ENCODE data around the gene IQCH. TPM values are rescaled to one million over a fixed set of nuclear protein-coding genes. Genes with fewer than 3 reads are reported as not detected.

The IQCH gene
- total and polyA plus RNA-seq, 2 experiments from 2014 or later = 2.1 to 4.1 TPM

GRCh38 chr15:67349634-67350033 is 95.0 kb downstream of the IQCH start:
- Histone ChIP-seq H3K9me2 (ENCODE audit: insufficient read depth) (no peaks in the 10 kb centered on the region), H2AFZ (no peak overlapping the region), H3K27me3 (replicated peaks; ENCODE audit: insufficient read depth) (no peaks in the 10 kb centered on the region), H3K79me2 (ENCODE audit: insufficient read depth) (no peaks in the 10 kb centered on the region), H3K27ac (no peak overlapping the region), H3K36me3 (ENCODE audit: low read depth) (no peaks in the 10 kb centered on the region), H3K4me2 (ENCODE audit: unreplicated experiment) (no peak overlapping the region), H3F3A (ENCODE audit: insufficient read depth) (no peaks in the 10 kb centered on the region), H3K4me1 (ENCODE audit: insufficient read depth) (no peaks in the 10 kb centered on the region), H3K9ac (no peak overlapping the region), H3K4me3 (no peak overlapping the region), H3K9me3 (ENCODE audit: low read depth) (peaks cover 9% of the 10 kb centered on the region), H4K20me1 (ENCODE audit: insufficient read depth) (no peaks in the 10 kb centered on the region)
- no peak for DNase-seq
- in situ Hi-C loops (cut with MboI) = no loop called here
- no peak for TF ChIP-seq EZH2 (IDR thresholded peaks at IDR 0.05; ENCODE audit: insufficient read depth, poor library complexity, severe bottlenecking)
- TF ChIP-seq EZH2phosphoT487 (IDR thresholded peaks at IDR 0.05; ENCODE audit: insufficient read depth, low read depth) = no peak

- no peak overlapping the region for H3K4me2 ChIP-seq (ENCODE audit: unreplicated experiment)
- peaks cover 9% of the 10 kb centered on the region for H3K9me3 ChIP-seq (ENCODE audit: low read depth)
- no peak overlapping the region for H3K4me3 ChIP-seq
- no peaks in the 10 kb centered on the region for H3K9me2 ChIP-seq (ENCODE audit: insufficient read depth)
- no peaks in the 10 kb centered on the region for H3K79me2 ChIP-seq (ENCODE audit: insufficient read depth)
- H3K36me3 ChIP-seq (ENCODE audit: low read depth) = no peaks in the 10 kb centered on the region
- H3F3A ChIP-seq (ENCODE audit: insufficient read depth) = no peaks in the 10 kb centered on the region
- no peaks in the 10 kb centered on the region for H3K27me3 ChIP-seq (replicated peaks; ENCODE audit: insufficient read depth)
- H3K4me1 ChIP-seq (ENCODE audit: insufficient read depth) = no peaks in the 10 kb centered on the region
- no peak overlapping the region for H3K9ac ChIP-seq
- H4K20me1 ChIP-seq (ENCODE audit: insufficient read depth) = no peaks in the 10 kb centered on the region
- 20 to 22% methylated on average over 1 of the region's 1 CpG for WGBS, 2 experiments (ENCODE audit: low coverage in 1 of 2, low lambda C conversion rate in 2 of 2, missing lambda C conversion rate in 2 of 2)
- in situ Hi-C loops (cut with MboI) = no loop called here
- TF ChIP-seq EZH2 (IDR thresholded peaks at IDR 0.05; ENCODE audit: insufficient read depth, poor library complexity, severe bottlenecking) (no peak), EZH2phosphoT487 (IDR thresholded peaks at IDR 0.05; ENCODE audit: insufficient read depth, low read depth) (no peak)
- H3K27ac ChIP-seq = no peak overlapping the region
- DNase-seq = no peak
- no peak overlapping the region for H2AFZ ChIP-seq
These were observed 95.5 kb downstream of the IQCH start for GRCh38 chr15:67350042-67350441.

DNA sequence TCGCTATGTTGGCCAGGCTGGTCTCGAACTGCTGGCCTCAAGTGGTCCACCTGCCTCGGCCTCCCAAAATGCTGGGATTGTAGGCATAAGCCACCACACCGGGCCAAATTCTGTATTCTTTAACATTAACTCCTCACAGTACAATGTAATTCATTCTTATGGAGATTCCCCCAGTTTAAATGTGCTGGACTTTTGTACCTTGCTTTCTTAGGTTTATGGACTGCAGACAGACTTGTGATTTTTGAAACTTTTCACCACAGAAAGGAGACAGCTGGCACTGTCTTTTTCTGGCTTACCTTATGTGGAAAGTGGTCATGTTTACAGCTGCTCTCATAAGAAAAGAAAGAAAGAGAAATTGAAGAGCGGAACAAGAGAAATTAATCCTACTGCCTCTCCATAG is 103.8 kb downstream of the IQCH start:
- no peaks in the 10 kb centered on the region for H3K4me1 ChIP-seq (ENCODE audit: insufficient read depth)
- H3K27me3 ChIP-seq (replicated peaks; ENCODE audit: insufficient read depth) = no peaks in the 10 kb centered on the region
- no peaks in the 10 kb centered on the region for H3K79me2 ChIP-seq (ENCODE audit: insufficient read depth)
- no peaks in the 10 kb centered on the region for H3K9me2 ChIP-seq (ENCODE audit: insufficient read depth)
- WGBS, 2 experiments (ENCODE audit: low coverage in 1 of 2, low lambda C conversion rate in 2 of 2, missing lambda C conversion rate in 2 of 2) = 82 to 86% methylated on average over 5 of the region's 5 CpGs
- no peak overlapping the region for H3K27ac ChIP-seq
- H3F3A ChIP-seq (ENCODE audit: insufficient read depth) = no peaks in the 10 kb centered on the region
- no peaks in the 10 kb centered on the region for H3K9me3 ChIP-seq (ENCODE audit: low read depth)
- no peak for TF ChIP-seq EZH2phosphoT487 (IDR thresholded peaks at IDR 0.05; ENCODE audit: insufficient read depth, low read depth)
- H3K9ac ChIP-seq = no peak overlapping the region
- DNase-seq = no peak
- no peaks in the 10 kb centered on the region for H3K36me3 ChIP-seq (ENCODE audit: low read depth)
- H3K4me2 ChIP-seq (ENCODE audit: unreplicated experiment) = no peak overlapping the region
- H2AFZ ChIP-seq = no peak overlapping the region
- no peaks in the 10 kb centered on the region for H4K20me1 ChIP-seq (ENCODE audit: insufficient read depth)
- no peak overlapping the region for H3K4me3 ChIP-seq
- in situ Hi-C loops (cut with MboI) = no loop called here

DNA sequence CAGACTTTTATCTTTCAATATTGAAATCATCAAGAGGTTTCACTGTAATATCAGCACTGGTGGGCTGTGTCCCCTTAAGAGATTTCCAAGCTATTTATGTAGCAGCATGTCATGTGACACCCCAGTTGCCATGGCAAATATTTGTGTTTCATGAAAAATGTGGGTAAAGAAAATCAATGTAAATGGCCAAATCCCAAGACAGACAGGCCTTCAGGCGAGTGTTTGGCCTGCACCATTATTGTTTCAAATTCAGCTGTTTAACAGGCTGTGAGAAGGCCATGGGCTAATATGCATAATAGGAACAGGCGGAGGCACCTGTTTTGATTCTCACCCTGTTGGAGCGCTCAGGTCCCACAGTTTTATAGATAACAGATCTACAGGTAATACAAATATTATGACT is 104.2 kb downstream of the IQCH start:
- H2AFZ ChIP-seq = no peak overlapping the region
- DNase-seq = no peak

DNA sequence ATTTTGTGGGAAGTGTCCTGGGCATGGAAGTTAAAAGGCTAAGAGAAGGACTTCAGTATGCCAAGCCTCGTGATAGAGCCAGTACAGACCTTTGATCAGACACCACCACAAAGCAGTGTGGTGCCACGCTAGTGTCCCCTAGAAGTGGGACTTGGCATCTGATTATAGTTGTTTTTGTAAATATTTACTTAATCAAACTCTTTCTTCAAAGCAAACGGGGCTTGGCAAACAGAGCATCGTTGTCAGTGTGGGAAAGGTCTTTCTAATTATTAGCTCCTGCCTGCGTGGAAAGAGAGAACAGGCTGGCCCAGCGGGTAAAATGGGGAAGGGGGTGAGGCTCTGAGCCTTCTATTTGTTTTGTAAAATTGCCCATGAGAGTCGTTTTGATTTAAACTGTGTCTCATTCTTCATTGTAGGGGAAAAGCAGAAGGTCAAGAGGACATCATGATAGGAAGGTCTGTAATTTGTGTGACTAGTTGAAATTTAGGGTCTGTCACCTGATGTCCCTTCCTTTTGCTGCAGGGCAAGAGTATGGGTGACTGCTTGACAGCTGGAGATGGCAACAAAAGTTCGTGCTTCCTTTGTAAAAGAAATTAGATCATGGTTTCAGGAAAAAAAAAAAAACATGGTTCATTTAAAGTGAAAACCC is 105.0 kb downstream of the IQCH start:
- H3K9ac ChIP-seq = no peak overlapping the region
- WGBS, 2 experiments (ENCODE audit: low coverage in 1 of 2, low lambda C conversion rate in 2 of 2, missing lambda C conversion rate in 2 of 2) = 60 to 66% methylated on average over 8 of the region's 8 CpGs
- H4K20me1 ChIP-seq (ENCODE audit: insufficient read depth) = no peaks in the 10 kb centered on the region
- no peak overlapping the region for H2AFZ ChIP-seq
- no peaks in the 10 kb centered on the region for H3K9me2 ChIP-seq (ENCODE audit: insufficient read depth)
- H3K36me3 ChIP-seq (ENCODE audit: low read depth) = no peaks in the 10 kb centered on the region
- no peak overlapping the region for H3K27ac ChIP-seq
- DNase-seq = no peak
- no peak for TF ChIP-seq EZH2phosphoT487 (IDR thresholded peaks at IDR 0.05; ENCODE audit: insufficient read depth, low read depth)
- TF ChIP-seq EZH2 (IDR thresholded peaks at IDR 0.05; ENCODE audit: insufficient read depth, poor library complexity, severe bottlenecking) = no peak
- no peak overlapping the region for H3K4me3 ChIP-seq
- H3K27me3 ChIP-seq (replicated peaks; ENCODE audit: insufficient read depth) = no peaks in the 10 kb centered on the region
- H3K4me2 ChIP-seq (ENCODE audit: unreplicated experiment) = no peak overlapping the region
- no peaks in the 10 kb centered on the region for H3F3A ChIP-seq (ENCODE audit: insufficient read depth)
- H3K4me1 ChIP-seq (ENCODE audit: insufficient read depth) = no peaks in the 10 kb centered on the region
- no peaks in the 10 kb centered on the region for H3K9me3 ChIP-seq (ENCODE audit: low read depth)
- H3K79me2 ChIP-seq (ENCODE audit: insufficient read depth) = no peaks in the 10 kb centered on the region
- in situ Hi-C loops (cut with MboI) = no loop called here

More for the DNA sequence above, 104.2 kb downstream of the IQCH start:
- H3K4me1 ChIP-seq (ENCODE audit: insufficient read depth) = no peaks in the 10 kb centered on the region
- no peak overlapping the region for H3K4me3 ChIP-seq
- H3K4me2 ChIP-seq (ENCODE audit: unreplicated experiment) = no peak overlapping the region
- no peak for TF ChIP-seq EZH2phosphoT487 (IDR thresholded peaks at IDR 0.05; ENCODE audit: insufficient read depth, low read depth)
- no peak for TF ChIP-seq EZH2 (IDR thresholded peaks at IDR 0.05; ENCODE audit: insufficient read depth, poor library complexity, severe bottlenecking)
- H3K9ac ChIP-seq = no peak overlapping the region
- H3K9me2 ChIP-seq (ENCODE audit: insufficient read depth) = no peaks in the 10 kb centered on the region
- no peaks in the 10 kb centered on the region for H3K27me3 ChIP-seq (replicated peaks; ENCODE audit: insufficient read depth)
- no peaks in the 10 kb centered on the region for H3K79me2 ChIP-seq (ENCODE audit: insufficient read depth)
- no peak overlapping the region for H3K27ac ChIP-seq
- WGBS, 2 experiments (ENCODE audit: low coverage in 1 of 2, low lambda C conversion rate in 2 of 2, missing lambda C conversion rate in 2 of 2) = 92 to 99% methylated on average over 3 of the region's 3 CpGs
- in situ Hi-C loops (cut with MboI) = no loop called here
- no peaks in the 10 kb centered on the region for H4K20me1 ChIP-seq (ENCODE audit: insufficient read depth)
- H3K36me3 ChIP-seq (ENCODE audit: low read depth) = no peaks in the 10 kb centered on the region
- H3F3A ChIP-seq (ENCODE audit: insufficient read depth) = no peaks in the 10 kb centered on the region
- no peaks in the 10 kb centered on the region for H3K9me3 ChIP-seq (ENCODE audit: low read depth)
